Measurements from ENCODE around the gene ADGRG3.

Gene ADGRG3

DNA sequence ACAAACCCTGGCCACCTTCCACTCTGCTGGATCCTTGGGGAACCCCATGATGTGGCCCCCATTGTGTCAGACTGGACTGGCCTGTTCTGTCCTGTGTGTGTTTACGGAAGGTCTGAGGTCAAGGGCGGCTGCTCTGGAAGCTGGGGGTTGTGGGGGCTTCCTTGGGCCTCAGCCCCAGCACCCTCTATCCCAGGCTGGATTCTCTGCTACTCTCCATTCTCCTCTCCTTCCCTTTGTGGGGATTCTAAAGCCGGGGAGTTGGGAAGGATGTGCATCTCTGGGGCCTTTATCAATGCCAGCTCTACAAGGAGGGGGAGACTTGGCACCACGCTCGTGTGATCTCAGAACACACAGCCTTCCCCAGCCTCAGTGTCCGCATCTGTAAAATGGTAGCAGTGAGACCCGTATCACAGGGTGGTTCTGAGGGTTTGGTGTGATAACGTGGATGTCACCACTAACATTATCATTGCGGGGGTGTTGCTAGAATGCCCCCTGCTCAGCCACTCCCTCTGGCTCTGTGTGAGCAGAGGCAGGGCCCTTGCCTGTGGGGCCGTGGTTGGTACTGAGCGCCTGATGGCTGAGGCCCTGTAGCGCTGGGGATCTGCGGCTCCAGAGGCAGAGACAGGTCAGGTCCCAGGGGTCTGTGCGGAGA is 21.6 kb upstream of the ADGRG3 start:
- DNase-seq: no peak

DNA sequence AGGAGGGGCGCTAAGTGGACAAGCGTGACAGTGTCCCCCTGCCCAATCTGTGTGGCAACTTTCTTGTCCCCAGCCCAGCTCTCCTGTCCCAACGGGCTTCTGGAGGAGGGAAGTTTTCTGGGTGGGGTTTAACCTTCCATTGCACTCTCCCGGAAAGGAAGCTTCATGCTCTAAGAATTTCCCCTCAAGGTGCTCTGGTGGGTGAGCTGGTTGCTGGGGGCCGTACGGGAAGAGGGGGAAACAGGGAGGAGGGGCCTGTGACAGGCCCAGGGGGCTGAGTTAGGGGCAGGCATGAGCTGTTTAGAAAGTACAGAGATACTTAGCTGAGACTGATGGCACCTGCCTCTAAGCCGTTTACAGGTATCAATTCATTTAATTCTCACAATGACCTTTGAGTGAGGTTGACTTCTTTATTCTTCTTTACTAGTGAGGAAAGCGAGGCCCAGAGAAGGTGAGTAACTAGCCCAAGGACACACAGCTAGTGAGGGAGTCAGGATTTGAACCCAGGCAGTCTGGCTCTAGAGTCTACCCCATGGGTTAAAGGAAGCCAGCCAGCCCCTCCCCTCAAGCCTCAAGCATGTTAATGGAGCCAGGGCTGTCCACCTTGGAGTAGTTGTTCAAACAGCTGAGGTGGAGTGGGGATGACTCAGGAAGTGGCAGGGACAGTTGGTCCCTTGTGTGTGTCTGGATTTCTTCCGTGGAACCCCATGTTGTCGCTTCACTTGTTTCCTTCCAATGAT is 20.8 kb upstream of the ADGRG3 start:
- no peak for DNase-seq

DNA sequence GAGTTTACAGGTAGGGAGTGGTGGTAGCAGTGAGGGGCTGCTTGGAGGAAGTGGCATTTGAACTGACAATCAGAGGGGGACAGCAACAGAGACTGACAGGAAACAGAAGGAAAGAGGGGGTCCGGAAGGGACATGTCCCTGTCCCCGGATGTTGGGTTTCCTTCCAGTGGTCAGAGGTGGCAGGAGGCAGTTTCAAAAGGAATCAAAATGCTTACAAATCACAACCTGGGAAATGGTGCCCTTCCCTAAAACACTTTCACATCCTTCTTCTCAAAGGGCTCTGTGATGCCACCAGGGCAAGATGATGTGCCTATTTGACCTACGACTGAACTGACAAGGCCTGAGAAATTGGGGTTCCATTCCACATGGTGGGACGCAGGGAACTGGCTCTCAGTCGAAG is 20.0 kb upstream of the ADGRG3 start:
- DNase-seq: no peak

DNA sequence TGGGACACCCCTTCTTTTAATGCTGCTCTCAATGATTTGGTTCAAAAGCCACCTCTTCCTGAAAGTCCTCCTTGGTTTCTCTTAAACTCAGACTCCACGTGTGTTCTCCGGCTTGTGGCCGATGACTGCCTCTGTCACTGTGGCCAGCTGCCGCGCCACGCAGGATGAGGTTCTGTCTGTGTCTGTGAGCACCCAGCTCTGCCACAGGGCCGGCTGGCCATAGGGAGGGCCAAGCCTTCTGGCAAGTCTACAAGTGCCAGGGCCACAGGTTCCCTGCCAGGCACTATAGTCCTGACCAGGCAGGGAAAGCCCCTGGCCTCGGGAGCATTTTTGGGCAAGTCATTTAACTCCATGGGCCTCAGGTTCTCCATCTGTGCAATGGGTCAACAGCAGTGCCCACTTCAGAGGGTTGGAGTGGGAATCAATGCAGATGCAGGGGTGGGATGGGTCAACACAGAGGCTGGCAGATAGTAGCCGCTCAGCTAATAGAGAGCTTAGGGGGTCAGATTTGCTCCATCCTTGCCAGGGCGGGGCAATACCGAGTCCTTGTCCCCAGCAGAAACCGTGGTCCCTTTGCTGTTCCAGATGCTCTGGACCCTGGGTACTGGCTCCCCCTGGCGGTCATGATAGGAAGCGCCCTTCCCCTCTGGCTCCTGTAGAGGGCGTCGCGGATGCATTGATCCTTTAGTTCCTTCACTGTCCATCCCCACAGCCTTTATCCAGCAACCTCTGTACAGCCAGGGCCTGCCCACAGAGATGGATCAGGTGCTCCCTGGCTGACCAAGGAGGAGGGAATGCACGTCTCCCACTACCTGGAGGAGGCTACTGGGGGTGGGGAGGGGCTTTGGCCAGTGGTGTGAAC is 19.3 kb upstream of the ADGRG3 start:
- DNase-seq: no peak

DNA sequence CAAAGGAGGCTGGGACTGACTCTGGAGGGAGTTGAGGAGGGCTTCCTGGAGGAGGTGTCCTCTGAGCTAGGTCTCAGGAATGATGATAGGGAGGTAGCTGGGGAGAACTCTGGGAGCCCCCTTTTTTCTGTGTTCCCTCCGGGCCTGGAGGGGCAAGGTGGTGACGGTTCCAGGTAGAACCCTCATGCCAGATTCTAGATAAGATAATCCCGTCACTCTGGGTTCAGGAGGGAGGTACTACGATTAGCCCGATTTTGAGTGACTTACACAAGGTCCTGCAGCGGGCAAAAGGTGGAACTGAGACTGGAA is 18.7 kb upstream of the ADGRG3 start:
- DNase-seq: no peak

DNA sequence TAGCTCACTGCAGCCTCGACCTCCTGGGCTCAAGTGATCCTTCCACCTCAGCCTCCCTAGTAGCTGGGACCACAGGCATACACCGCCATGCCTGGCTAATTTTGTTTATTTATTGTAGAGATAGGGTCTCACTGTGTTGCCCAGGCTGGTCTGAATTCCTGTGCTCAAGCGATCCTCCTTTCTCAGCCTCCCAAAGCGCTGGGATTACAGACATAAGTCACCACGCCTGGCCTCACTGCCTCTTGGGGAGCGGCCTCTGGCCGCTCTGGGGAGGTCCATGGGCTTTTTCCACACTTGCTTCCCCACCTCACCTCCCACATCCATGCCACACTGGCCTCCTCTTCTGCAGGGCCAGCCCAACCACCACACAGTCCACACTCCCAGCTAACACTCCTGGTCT is 18.3 kb upstream of the ADGRG3 start:
- DNase-seq: no peak

DNA sequence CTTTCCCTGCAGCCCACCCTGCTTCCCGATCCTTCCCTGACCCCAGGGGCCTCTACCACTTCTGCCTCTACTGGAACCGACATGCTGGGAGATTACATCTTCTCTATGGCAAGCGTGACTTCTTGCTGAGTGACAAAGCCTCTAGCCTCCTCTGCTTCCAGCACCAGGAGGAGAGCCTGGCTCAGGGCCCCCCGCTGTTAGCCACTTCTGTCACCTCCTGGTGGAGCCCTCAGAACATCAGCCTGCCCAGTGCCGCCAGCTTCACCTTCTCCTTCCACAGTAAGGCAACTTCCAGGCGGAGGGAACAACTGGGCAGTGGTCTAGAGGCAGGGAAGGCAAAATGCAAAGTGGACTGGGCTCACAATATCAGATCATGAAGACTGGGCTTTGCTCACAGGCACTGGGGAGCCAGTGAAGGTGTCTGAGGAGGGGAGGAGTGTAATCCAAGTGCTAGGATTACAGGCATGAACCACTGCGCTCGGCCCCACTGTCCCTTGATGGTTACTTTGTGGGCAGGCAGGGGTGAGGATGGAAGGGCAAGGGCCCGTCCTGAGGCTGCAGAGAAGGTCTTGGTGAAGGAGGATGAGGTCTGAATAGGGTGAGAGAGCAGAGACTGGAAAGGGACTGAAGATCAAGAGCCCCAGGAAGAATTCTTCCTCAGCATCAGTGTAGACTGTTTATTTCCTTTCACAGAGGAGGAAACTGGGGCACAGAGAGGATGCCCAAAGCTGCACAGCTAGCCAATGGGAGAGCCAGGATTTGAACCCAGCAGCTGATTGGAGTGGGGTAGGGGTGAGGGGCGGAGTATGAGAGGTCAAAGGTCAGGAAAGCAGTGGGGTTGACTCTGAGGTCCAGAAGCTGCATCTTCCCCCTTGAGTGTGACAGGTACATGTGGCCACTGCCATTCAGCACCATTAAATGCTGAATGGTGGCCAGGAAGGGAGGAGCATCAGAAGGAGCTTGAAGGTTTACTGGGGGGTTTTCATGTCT is 16.5 kb upstream of the ADGRG3 start:
- no peak for DNase-seq

DNA sequence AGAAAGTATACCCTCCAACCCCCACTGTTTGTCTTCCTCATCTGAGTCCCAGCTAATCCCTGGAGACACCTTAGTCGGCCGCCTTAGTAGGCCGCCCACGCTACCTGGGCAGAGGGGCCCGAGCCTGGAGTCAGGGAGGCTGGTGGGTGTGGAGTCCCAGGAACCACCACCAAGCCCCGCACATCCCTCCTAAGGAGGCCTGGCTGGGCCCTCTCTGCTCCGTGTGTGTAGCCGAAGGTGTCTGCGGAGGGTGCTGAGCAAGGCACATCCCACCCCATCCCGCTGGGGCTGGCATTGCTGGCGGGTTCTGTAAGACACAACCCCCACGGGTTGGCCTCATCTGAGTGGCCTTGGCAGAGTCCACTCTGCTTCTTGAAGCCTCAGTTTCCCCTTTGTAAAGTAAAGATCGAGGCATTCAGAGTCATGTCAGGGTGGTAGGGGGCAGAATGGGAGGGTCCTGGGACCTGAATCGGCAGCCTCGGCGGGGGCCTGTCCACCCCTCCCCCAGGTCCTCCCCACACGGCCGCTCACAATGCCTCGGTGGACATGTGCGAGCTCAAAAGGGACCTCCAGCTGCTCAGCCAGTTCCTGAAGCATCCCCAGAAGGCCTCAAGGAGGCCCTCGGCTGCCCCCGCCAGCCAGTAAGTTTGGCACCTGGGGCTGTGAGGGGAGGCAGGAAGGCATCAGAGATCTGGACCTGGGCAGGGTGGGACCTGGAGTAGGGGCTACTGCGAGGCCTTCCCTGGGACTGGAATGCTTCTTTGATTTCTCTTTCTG is 15.2 kb upstream of the ADGRG3 start:
- no peak for DNase-seq

DNA sequence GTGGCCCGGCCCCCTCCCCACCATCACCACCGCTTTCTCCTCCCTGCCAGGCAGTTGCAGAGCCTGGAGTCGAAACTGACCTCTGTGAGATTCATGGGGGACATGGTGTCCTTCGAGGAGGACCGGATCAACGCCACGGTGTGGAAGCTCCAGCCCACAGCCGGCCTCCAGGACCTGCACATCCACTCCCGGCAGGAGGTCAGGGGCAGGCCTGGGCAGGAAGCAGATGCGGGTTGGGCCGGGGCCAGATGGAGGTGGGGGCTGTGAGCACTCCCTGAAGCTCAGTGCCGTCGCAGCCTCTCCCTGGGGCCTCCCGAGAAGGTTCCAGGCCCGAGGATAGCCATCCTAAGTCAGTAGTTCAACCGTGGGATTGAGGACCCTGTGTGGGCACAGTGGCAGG is 14.2 kb upstream of the ADGRG3 start:
- no peak for DNase-seq

DNA sequence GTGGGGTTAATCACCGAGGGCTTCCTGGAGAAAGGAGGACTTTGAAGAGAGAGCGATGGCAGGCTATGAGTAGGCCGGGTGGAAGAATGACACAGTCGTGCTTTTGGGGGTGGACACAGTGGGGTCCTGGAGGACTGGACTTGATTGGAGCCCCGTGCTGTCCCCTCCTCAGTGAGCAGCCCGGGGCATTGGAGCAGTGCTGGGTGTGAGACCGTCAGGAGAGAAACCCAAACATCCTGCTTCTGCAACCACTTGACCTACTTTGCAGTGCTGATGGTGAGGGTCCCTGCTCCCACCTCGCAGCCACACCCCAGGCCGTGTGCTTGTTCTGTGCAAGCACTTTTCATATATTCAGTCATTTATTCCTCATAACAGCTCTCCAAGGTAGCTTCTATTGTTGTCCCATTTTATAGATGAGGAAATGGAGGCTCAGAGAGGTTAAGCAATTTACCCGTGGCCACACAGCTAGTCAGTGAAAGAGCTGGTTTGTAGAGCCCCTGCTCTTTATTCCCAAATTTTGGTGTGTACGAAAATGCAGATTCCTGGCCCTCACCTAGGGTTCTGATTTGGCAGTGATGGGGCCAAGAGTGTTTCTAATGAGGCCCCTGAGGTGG is 11.7 kb upstream of the ADGRG3 start:
- DNase-seq: no peak

DNA sequence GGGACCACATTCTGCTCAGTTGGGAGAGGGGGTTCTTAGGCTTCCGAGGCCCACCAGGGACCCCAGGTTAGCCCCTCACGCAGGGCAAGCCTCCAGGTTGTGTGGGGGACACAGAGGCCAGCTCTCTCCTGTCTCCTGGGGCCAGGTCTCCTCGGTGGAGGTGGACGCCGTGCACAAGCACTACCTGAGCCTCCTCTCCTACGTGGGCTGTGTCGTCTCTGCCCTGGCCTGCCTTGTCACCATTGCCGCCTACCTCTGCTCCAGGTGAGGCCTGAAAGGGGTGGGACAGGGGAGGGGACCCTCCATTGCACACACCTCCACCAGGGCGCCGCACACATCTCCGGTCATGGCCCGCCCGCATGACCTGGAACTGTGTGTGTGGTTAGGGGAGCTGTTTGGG is 10.9 kb upstream of the ADGRG3 start:
- no peak for DNase-seq

DNA sequence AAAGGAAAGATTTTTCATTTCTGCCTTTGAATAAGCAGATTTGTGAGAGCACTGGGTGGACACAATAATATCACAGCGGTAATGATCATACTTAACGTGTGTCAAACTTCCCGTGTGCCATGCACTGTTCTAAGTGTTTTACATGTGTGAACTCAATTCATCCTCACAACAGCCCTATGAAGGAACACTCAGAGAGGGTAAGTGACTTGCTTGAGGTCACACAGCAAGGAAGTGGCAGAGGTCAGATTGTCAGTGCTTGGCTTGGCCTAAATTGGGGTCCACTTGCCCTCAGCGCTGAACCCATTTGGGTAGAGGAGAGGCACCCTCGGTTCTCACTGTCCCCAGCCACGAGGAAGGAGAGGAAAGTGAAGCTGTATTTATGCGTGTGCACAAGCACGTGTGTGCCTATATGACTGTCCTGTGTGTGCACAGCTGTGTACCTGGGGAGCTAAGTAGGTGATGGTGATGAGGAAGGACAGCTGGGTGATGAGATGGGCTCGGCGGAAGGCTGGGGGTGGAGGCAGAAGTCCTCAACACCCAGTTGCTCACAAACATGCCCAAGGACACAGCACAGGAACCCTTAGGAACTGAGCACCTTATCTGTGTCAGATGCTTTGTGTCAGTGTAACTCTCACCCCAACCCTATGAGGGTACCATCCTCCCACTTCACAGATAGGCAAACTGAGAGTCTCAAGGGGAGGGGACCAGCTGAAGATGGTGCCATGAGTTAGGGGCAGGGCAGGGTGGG is 9.8 kb upstream of the ADGRG3 start:
- DNase-seq: no peak

DNA sequence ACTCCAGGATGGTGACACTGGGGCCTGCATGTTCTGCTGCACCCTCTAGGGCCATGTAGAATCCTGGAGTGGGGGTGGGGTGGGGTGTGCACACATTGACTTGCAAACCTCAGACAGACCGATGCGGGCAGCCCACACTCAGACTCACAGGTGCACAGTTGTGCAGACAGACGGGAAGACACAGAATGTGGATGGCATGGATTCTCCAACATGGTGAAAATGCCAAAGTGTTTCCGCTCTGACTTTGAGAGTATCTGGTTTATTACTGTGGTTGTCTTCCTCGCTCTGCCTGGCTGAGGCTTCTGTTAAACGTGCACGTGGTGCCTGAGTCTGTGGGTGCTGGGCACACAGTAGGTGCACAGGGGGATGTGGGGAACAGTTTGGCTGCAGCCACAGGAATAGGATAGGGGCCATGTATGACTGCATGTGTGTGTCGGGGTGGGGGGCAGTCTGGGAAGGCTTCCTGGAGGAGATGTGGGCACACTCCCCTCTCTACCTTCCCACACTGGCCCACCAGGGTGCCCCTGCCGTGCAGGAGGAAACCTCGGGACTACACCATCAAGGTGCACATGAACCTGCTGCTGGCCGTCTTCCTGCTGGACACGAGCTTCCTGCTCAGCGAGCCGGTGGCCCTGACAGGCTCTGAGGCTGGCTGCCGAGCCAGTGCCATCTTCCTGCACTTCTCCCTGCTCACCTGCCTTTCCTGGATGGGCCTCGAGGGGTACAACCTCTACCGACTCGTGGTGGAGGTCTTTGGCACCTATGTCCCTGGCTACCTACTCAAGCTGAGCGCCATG is 9.0 kb upstream of the ADGRG3 start:
- DNase-seq: no peak

DNA sequence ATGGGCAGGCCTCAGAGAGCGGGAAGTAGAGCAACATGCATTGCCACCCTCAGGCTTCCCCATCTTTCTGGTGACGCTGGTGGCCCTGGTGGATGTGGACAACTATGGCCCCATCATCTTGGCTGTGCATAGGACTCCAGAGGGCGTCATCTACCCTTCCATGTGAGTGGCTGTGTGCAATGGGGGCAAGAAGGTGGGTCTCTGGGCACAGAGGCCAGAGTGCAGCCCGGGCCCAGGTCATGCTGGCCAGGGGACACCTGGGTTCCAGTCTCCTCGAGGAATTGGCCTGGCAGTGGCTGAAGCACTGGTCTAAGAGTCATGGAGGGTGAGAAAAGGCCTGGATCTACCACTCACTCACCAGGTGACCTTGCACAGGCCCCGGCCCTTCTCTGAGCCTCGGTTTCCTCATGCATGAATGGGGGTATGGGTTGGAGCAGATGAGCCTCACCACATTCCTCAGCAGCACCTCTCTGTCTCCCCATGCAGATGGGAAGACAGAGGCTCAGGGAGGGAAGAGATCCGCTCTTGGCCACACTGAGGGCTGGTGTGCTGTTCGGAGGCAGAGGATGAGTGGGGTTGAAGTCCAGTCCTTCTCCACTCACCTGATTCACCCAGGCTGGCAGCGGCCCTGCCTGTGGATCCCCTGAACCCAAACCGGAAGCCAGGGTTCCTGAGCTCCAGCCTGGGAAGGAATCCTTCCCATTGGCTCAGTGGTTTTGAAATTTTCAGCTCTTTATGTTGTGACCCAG is 7.2 kb upstream of the ADGRG3 start:
- DNase-seq: no peak

DNA sequence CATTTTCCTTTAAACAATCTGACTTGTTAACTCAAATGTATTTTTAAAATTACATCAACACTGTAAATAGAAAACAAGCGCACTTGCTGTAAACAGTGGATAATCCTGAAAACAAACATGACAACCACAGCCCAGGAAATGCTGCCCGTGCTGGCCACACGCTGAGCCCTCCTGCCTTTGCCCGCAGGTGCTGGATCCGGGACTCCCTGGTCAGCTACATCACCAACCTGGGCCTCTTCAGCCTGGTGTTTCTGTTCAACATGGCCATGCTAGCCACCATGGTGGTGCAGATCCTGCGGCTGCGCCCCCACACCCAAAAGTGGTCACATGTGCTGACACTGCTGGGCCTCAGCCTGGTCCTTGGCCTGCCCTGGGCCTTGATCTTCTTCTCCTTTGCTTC is 6.6 kb upstream of the ADGRG3 start:
- no peak for DNase-seq

DNA sequence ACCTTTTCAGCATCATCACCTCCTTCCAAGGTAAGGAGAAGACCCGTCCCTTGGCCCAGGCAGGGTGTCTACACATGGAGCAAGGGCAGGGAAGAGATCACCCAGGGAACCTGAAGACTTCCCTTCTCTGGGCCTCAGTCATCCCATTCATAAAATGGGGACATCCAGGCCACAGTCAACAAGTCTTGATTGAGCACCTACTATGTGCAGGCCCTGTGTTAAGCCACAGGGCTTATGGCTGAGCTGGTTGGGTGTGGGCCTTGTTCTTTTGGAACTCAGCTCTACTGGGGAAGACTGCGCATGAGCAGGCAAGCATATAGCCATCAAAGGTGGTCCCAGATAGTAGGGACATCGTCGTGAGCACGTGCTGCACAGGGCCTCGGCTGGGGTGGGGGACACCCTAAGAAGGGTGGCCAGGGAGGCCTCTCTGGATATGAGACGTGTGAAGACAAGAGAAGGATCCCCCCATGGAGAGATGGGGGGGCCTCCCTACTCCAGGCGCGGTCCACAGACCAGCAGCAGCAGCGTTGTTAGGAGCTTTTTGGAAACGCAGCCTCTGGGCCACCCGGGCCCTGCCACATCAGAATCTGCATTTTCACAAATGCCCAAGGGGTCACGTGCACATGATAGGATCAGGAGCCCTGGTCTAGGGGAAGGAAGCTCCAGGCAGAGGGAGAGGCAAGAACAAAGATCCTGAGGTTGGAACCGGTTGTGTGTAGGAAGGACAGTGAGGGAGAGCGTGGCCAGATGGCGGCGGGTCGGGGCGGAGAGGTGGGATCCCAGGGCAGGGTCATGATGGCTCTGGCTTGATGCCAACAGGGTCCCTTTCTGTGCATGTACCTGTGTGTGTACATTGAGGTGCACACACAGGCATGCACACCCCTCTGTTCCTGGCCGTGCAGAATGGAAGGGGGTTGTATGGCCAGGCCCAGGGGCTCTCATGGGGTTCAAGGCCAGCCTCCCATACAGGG is 5.9 kb upstream of the ADGRG3 start:
- DNase-seq: no peak

DNA sequence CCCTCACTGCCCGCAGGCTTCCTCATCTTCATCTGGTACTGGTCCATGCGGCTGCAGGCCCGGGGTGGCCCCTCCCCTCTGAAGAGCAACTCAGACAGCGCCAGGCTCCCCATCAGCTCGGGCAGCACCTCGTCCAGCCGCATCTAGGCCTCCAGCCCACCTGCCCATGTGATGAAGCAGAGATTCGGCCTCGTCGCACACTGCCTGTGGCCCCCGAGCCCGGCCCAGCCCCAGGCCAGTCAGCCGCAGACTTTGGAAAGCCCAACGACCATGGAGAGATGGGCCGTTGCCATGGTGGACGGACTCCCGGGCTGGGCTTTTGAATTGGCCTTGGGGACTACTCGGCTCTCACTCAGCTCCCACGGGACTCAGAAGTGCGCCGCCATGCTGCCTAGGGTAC is 4.7 kb upstream of the ADGRG3 start:
- no peak for DNase-seq

Data from NCI-H1048 (cell line).